Epithelial cell of esophagus (primary cell): ENCODE data around the gene TOP1.

ENCODE experiments used
- DNase-seq: peaks from one replicate; pipeline ENCODE4 v3.0.0; 2010; ENCODE audit warnings: low read depth
- H3K4me3 ChIP-seq: 2 replicates; pipeline ENCODE4 v1.5.1; 2011; ENCODE audit warnings: mild to moderate bottlenecking, low read length, control low read depth
- TF ChIP-seq, protein P1 (sequence below): IDR thresholded peaks from 2 replicates; pipeline ENCODE4 v1.5.1; 2011; ENCODE audit warnings: low read depth, mild to moderate bottlenecking, low read length, control low read depth, inconsistent platforms; ENCODE audit not compliant: insufficient read depth; ENCODE audit errors: missing control alignments

TOP1 gene

DNA sequence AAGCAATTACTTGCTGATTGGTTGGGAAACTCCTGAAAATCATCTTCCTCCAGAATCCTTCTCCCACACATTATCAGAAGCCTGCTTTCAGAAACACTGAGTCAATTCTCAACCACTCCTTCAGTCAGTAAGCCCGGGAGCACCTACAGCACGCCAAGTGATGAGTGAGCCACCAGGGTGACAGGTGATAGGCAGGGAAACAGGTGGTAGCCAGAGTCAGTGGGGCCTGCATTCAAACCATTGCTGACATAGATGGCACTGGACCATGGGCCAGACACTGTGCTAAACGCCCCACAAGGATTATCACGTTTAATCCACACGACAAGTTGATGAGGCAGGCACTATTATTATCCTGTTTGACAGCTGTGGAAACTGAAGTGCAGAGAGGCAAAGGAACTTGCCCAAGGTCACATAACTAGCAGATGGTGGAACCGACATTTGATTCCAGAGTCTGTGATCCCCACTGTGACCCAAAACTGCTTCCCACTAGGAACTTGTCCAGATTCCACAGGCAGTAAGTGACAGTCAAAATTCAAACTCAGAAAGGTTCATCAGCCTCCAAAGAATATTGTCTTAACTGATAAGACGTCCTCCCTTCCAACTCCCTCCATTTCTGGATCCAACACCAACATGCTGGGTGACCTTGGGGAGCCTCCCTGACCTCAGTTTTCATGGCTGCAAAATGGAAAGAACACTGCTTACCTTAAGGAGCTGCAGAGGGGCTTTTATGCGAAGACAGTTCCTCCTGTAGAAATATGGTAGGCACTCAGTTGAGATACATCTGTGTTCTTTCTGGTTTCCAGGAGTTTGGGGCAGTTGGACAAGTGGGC is 23.9 kb upstream of the TOP1 start:
- no peak overlapping the region for H3K4me3 ChIP-seq
- peak; percentile 84 for DNase-seq
- TF ChIP-seq, protein P1, sequence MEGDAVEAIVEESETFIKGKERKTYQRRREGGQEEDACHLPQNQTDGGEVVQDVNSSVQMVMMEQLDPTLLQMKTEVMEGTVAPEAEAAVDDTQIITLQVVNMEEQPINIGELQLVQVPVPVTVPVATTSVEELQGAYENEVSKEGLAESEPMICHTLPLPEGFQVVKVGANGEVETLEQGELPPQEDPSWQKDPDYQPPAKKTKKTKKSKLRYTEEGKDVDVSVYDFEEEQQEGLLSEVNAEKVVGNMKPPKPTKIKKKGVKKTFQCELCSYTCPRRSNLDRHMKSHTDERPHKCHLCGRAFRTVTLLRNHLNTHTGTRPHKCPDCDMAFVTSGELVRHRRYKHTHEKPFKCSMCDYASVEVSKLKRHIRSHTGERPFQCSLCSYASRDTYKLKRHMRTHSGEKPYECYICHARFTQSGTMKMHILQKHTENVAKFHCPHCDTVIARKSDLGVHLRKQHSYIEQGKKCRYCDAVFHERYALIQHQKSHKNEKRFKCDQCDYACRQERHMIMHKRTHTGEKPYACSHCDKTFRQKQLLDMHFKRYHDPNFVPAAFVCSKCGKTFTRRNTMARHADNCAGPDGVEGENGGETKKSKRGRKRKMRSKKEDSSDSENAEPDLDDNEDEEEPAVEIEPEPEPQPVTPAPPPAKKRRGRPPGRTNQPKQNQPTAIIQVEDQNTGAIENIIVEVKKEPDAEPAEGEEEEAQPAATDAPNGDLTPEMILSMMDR: no peak

DNA sequence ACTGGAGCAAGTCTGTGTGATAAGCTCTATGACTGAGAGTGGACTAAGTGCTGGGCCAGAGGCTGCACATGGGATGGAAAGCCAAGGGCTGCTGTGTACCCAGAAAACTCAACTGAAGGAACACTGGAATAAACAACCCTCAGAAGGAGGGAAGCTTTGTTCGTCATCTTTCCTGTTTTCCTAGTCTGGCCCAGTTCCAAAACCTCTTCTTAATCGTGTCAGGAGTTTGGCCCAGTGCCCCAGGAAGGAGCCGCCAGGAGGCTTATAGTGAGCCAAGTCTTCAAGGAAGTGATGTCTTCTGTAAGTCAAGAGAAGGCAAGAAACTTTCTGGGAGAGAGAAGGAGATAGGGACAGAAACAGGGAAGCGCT is 23.3 kb upstream of the TOP1 start:
- TF ChIP-seq, protein P1: peak; percentile 7
- peak; percentile 97 for DNase-seq
- no peak overlapping the region for H3K4me3 ChIP-seq

DNA sequence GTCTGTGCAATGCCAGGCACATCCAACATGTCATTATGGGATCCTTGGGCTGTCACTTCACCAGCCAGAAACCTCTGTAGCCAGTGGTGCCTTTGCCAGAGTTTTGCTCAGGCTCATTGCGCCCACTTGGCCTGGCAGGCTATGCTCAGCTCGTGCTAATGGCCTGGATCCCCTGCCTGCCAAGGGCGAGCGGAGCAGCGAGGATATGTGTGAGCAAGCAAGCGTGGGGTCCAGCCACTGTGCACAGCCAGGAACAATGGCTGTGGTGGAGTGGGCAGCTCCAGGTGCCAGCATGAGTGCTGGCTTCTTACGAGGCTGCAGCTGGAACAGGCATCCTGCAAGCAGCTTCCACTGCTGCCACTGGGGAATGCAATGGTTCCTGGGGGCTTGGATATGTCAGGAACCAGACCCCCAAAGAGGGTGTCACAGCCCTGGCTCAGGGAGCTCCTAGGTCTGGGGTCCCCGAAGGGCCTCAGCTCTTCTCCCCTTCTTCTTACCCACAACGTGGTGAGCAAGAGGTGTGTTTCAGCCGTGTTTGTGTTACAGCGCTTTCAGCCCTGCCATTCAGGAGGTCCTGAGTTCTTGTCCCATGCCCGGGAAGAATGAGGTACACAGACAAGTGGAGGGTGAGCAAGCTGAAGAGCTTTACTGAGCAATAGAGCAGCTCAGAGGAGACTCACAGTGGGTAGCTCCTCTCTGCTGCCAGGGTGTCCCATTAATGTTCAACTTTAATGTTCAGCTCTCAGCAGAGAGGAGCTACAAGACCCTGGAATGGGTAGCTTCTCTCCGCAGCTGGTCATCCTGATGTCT is 22.3 kb upstream of the TOP1 start:
- DNase-seq: no peak
- TF ChIP-seq, protein P1: no peak
- no peak overlapping the region for H3K4me3 ChIP-seq

DNA sequence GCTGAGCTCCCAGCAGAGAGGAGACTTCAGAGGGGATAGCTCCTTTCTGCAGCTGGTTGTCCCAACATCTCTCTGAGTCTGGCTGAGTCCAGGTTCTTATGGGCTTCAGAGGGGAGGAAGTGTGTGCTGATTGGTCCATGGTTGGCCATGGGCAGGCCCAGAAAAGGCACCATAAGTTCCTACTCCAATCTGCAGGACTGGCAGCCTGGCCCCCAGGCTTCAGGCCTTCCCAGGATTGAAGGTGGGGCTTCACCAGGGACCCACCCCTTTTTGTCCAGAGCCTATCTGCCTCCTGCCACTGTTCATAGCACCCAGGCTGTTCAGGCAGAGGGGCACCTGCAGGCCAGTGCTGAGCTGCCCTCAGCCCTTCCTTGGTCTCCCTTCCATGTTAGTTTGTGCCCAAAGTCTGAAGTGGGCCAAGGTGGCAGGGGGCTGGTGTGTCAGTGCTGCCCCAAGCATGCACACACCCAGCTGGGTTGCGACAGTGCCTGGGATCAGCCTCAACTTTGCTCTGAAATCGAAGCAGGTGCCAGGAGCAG is 21.6 kb upstream of the TOP1 start:
- TF ChIP-seq, protein P1: no peak
- DNase-seq: no peak
- no peak overlapping the region for H3K4me3 ChIP-seq

DNA sequence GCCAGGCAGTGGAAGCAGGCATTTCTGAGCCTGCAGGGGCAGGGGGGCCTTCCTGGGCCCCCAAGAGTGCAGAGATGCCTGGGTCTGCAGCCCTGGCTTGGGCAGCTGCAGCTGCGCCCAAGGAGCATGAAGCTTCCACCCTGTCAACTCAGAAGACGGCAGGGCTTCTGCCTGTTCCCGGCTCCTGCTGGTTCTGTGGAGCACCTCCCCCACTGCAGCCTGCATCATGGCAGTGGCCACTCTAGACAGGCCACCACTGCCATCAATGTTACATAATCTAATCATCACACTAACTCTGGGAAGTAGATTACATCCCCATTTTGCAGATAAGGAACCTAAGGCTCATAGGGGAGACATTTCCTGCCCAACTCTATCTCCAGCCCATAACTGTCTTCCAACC is 21.1 kb upstream of the TOP1 start:
- H3K4me3 ChIP-seq: no peak overlapping the region
- no peak for DNase-seq
- TF ChIP-seq, protein P1: no peak

DNA sequence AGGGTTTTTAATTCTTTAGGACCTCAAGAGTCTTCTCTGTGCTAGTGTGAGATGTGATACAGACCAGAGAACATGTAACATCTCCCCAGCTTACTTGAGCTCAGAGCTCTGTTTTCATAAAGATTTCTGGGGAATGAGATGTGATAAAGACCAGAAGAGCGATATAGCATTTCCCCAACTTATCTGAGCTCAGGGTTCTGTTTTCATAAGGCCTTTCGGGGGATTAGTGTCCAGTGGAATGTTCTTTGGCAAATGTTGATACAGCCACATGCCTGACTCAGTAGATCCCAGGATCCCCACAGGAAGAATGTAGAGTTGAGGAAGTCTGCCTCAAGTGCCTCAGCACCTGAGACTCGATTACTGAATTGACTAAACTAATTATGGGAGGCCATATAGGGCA is 18.7 kb upstream of the TOP1 start:
- TF ChIP-seq, protein P1: no peak
- DNase-seq: no peak
- H3K4me3 ChIP-seq: no peak overlapping the region
